22Rv1 (cell line): ENCODE measurements around the gene TST.
A peak's percentile ranks its signal among the peaks of the same experiment; 100 is the strongest.

Experiments used
- H3K27ac ChIP-seq: fragments of 450-650 bp; 2 replicates; pipeline ENCODE4 v1.5.1; 2017
- ZFX ChIP-seq: fragments of 450-650 bp; IDR thresholded peaks from 2 replicates; pipeline ENCODE4 v1.6.1; 2017; ENCODE audit warnings: antibody characterized with exemption, borderline replicate concordance
- TF ChIP-seq, protein P1 (sequence below): fragments of 450-650 bp; IDR thresholded peaks from 2 replicates; pipeline ENCODE4 v1.5.1; 2017; ENCODE audit warnings: mild to moderate bottlenecking

The TST gene

DNA sequence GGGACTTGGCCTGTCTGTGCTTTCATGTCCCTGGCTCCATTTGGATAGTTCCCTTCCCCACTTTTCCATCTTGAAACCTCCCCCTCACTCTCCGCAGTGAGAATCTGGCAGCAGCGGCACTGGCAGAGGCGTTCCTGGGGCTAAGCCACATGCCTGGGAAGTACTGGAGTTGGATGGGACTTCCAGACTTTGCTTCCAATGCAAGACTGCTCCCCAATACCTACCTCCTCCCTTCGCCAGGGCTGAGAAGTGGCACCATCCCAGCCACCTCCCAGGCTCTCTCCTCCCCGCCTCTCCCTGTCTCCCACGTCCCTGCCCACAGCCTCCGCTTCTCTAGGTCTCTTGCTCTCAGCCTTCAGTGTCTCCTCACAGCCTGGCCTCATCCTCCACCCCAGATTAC lies 16.6 kb downstream of the TST start:
- H3K27ac ChIP-seq, result no peak overlapping the region
- TF ChIP-seq ZFX, result no peak
- TF ChIP-seq, protein P1, sequence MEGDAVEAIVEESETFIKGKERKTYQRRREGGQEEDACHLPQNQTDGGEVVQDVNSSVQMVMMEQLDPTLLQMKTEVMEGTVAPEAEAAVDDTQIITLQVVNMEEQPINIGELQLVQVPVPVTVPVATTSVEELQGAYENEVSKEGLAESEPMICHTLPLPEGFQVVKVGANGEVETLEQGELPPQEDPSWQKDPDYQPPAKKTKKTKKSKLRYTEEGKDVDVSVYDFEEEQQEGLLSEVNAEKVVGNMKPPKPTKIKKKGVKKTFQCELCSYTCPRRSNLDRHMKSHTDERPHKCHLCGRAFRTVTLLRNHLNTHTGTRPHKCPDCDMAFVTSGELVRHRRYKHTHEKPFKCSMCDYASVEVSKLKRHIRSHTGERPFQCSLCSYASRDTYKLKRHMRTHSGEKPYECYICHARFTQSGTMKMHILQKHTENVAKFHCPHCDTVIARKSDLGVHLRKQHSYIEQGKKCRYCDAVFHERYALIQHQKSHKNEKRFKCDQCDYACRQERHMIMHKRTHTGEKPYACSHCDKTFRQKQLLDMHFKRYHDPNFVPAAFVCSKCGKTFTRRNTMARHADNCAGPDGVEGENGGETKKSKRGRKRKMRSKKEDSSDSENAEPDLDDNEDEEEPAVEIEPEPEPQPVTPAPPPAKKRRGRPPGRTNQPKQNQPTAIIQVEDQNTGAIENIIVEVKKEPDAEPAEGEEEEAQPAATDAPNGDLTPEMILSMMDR, result no peak

DNA sequence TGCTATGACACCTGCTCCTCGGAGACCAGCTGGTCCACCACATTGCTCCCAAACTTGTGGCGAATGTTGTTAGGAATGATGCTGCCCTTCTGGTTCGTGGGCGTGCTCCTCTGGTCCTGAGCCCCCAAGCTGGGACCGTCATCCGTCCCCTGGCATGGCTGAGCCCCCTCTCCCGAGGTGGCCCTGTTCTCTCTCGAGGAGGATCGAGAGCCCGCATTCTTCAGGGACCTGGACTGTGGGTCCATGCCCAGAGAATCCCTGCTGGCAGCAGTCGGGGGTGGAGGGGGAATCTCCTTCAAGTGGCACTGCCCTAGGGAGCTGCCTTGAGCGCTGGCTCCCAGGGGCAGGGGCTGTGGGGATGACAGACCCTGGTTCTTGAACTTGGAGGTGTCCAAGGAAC lies 17.4 kb downstream of the TST start:
- no peak overlapping the region for H3K27ac ChIP-seq
- TF ChIP-seq, protein P1, result no peak
- no peak for TF ChIP-seq ZFX

DNA sequence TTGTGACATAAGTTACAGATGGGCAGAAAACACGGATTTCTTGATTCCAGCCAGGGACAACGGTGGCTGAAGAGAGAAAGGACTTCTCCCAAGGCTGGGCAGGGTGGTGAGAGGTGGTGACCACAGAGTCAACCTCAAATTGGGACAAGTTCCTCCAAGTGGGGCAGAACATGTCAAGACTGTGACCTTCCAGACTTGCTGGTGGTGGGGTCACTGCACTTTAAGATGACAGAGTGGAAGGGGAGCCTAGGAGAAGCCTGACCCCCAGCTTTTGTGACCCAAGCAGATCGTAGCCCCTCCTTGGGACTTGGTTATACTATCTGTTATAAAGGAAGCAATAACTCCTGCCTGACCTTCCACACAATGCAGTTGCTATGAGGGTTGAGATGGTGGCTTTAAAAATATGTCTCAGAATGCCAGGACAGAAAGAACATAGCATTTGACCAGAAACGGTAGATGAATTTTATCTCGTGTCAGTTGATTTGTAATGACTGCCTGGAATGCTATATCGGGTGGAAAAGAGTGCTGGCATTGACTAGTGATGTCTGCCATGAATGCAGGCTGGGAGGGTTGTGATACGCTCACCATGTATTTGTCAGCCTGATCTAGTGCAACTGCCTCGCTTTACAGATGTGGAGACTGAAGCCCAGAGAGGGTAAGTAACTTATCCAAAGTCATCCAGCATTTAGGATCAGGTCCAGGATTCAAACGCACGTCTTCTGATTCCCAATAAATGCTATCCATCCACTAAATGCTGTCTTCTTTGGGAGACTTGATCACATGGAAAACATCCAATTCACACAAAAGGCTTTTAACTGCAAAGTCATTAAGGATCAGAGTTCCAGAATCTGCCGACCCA lies 18.3 kb downstream of the TST start:
- no peak overlapping the region for H3K27ac ChIP-seq
- TF ChIP-seq, protein P1, result no peak
- TF ChIP-seq ZFX, result no peak

DNA sequence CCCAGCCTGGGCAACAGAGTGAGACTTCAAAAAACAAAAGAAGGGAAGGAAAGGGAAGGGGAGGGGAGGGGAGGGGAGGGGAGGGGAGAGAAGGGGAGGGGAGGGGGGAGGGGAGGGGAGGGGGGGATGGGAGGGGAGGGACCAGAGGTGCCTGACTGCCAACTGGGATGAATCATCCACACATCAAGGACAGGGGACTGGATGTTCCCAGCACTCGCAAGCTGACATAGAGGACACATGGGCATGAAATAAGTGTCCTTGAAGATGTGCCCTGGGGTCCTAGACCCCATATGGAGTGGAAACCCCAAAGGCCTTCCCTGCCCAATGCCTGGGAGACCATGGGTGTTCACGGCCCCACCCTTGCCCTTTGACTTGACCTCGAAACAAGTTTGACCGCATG lies 19.8 kb downstream of the TST start:
- no peak for TF ChIP-seq ZFX
- TF ChIP-seq, protein P1, result no peak
- no peak overlapping the region for H3K27ac ChIP-seq

DNA sequence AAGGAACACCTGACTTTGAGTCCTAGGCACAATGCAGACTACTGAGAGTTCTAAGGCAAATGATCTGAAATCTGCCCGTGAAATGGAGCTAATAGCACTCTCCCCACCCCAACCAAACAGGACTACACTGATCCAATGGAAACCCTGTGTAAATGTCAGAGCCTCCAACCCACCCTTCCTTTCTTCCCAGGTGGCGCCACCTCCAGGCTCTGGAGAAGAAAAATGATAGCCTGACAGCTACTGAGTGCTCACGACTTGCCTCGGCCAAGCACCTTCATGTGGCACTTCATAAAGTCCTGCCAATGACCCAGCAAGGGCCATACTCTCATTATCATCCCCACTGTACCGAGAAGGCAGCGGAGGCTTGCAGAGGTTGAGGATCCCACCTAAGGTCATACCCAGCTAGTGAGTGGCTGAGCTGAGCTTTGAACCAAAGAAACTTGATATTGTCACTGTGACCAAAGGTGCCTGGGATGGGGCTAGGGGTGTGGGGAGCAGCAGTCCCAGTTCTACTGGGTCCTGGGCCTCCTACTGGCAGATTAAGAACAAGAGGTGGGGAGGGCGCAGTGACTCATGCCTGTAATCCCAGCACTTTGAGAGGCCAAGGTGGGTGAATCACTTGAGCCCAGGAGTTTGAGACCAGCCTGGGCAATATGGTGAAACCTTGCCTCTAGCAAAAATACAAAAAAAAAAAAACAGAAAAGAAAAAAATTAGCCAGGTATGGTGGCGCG lies 20.5 kb downstream of the TST start:
- TF ChIP-seq, protein P1, result peak; percentile 20; the same call in 1 of the 2 replicates
- TF ChIP-seq ZFX, result no peak
- no peak overlapping the region for H3K27ac ChIP-seq

DNA sequence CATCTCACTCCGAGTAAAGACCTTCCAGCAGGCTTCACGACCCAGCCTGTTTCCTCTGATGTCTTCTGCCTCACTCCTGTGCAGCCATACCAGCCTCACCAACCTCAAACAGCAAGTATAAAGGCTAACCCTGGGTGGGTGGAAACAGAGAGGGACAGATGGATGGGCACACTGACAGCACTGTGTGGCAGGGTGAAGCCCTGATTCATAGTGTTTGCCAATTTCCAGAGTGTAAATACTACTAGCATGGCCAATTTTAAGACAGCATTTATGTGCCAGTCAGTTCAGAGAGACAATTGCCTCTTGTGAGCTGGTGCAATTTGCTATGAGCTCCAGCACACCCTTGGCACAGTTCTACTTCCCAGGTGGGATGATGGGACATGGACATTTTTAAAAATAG lies 21.5 kb downstream of the TST start:
- H3K27ac ChIP-seq, result no peak overlapping the region
- TF ChIP-seq, protein P1, result no peak
- no peak for TF ChIP-seq ZFX

DNA sequence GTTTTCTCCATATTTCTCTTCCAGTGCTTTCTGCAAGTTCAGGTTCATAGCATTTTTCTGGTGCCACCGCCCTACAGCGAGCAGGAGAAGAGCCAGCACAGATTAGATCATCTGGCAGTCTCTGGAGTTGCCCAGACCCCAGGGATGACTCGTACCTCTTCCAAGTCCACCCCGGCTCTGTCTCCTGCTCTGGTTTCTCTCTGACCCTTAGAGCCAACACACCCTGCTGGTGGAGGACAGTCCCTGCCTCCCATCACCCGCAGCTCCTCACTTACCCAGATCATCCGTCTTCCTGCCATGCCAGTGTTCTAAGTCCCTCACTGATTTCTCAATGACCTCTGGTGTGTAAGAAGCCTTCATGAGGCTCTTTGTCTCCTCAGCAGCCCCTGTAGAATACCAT lies 28.0 kb downstream of the TST start:
- H3K27ac ChIP-seq, result no peak overlapping the region
- TF ChIP-seq ZFX, result no peak
- TF ChIP-seq, protein P1, result no peak
